Measurements from ENCODE around the gene F7.

DNA sequence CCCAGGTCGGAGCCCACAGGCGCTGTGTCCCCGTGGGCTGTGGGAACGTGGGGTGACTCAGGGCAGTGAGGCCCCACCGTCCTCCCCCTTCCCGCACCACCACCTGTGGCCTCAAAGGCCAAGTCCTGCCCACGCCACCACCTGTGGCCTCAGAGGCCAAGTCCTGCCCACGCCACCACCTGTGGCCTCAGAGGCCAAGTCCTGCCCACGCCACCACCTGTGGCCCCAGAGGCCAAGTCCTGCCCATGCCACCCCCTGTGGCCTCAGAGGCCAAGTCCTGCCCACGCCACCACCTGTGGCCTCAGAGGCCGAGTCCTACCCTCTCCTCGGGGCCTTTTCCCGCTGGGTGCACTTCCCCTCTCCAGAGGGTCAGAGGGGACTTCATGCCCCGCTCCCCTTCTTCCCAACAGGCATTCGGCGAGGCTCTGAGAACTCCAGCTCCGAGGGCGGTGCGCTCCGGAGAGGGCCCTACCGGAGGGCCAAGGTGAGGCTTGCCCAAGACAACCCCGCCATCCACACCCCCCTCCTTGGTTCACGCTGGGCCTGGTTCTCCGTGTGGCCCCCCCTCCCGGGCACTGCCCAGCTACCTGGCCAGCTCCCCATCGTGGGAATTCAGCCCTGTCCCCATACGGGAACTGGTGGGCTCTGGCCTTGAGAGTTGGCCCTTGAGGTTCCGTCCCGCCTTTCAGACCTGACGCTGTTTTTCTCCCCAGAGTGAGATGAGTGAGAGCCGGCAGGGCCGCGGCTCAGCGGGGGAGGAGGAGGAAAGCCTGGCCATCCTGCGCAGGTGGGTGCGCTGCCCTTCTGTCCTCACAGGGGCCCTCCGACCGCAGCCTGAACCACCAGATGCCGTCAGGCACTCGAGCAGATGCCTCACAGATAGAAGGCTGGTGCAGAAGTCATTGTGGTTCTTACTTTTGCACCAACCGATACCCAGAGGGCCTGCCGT is 27.4 kb upstream of the F7 start:
- no peak for TF ChIP-seq CTCF (conservative IDR thresholded peaks at IDR 0.05; ENCODE audit: low read depth, low read length)
- no peak for TF ChIP-seq EZH2phosphoT487 (IDR thresholded peaks at IDR 0.05; ENCODE audit: borderline replicate concordance, low read length)

Measured in PC-3 (cell line).